ENCODE data around the gene NBL1. TPM values are rescaled to one million over a fixed set of nuclear protein-coding genes. Genes with fewer than 3 reads are reported as not detected.
"Not testable (repeated sequence)": the region's sequence is repeated elsewhere in the genome, so short reads cannot be mapped to it uniquely, and the experiment has no call there.

Gene NBL1
- total RNA-seq, 4 donors from 2014 or later, result 54.1 to 222 (median 71.1) TPM

GRCh38 chr1:19630720-19631395 lies 13.3 kb upstream of the NBL1 start:
- Histone ChIP-seq H3K27me3 (no peaks in the 10 kb centered on the region), H3K4me1 (no peaks in the 10 kb centered on the region), H3K9me3 (no peaks in the 10 kb centered on the region), H3K36me3 (no peaks in the 10 kb centered on the region), H3K4me3 (no peak overlapping the region), H3K27ac (no peak overlapping the region)
- no peak for DNase-seq
- TF ChIP-seq CTCF (IDR thresholded peaks at IDR 0.05) (no peak), POLR2A (IDR thresholded peaks at IDR 0.05) (no peak)
- intact Hi-C loops (cut with DNase I; ENCODE audit: low total_unique reads), result no loop called here

- TF ChIP-seq CTCF (IDR thresholded peaks at IDR 0.05), result no peak
- no peak for TF ChIP-seq POLR2A (IDR thresholded peaks at IDR 0.05)
- no peaks in the 10 kb centered on the region for H3K36me3 ChIP-seq
- H3K4me3 ChIP-seq, result no peak overlapping the region
- no peaks in the 10 kb centered on the region for H3K9me3 ChIP-seq
- H3K27ac ChIP-seq, result no peak overlapping the region
- H3K27me3 ChIP-seq, result no peaks in the 10 kb centered on the region
- H3K4me1 ChIP-seq, result no peaks in the 10 kb centered on the region
- DNase-seq, result no peak
- intact Hi-C loops (cut with DNase I; ENCODE audit: low total_unique reads), result no loop called here
Measured at GRCh38 chr1:19632211-19632610, 11.9 kb upstream of the NBL1 start.

- H3K27me3 ChIP-seq, result no peaks in the 10 kb centered on the region
- intact Hi-C loops (cut with DNase I; ENCODE audit: low total_unique reads), result no loop called here
- H3K4me3 ChIP-seq, result no peak overlapping the region
- no peak overlapping the region for H3K27ac ChIP-seq
- no peak for DNase-seq
- no peaks in the 10 kb centered on the region for H3K4me1 ChIP-seq
- H3K36me3 ChIP-seq, result no peaks in the 10 kb centered on the region
- TF ChIP-seq CTCF (IDR thresholded peaks at IDR 0.05), result no peak
- no peak for TF ChIP-seq POLR2A (IDR thresholded peaks at IDR 0.05)
- H3K9me3 ChIP-seq, result no peaks in the 10 kb centered on the region
Measured at GRCh38 chr1:19633106-19633505, 11.0 kb upstream of the NBL1 start.

- DNase-seq; H3K27me3 ChIP-seq; H3K4me1 ChIP-seq; H3K36me3 ChIP-seq; H3K9me3 ChIP-seq; H3K4me3 ChIP-seq; intact Hi-C loops (cut with DNase I; ENCODE audit: low total_unique reads); H3K27ac ChIP-seq: not testable (repeated sequence)
Measured at GRCh38 chr1:19635064-19635463, 9.0 kb upstream of the NBL1 start.

GRCh38 chr1:19635646-19636045 lies 8.5 kb upstream of the NBL1 start:
- Histone ChIP-seq H3K9me3 (no peaks in the 10 kb centered on the region), H3K4me3 (no peak overlapping the region), H3K27ac (no peak overlapping the region), H3K27me3 (no peaks in the 10 kb centered on the region), H3K36me3 (no peaks in the 10 kb centered on the region), H3K4me1 (no peaks in the 10 kb centered on the region)
- no peak for TF ChIP-seq POLR2A (IDR thresholded peaks at IDR 0.05)
- no peak for TF ChIP-seq CTCF (IDR thresholded peaks at IDR 0.05)
- intact Hi-C loops (cut with DNase I; ENCODE audit: low total_unique reads), result no loop called here
- DNase-seq, result no peak

GRCh38 chr1:19636065-19636464 lies 8.0 kb upstream of the NBL1 start:
- TF ChIP-seq POLR2A (IDR thresholded peaks at IDR 0.05) (no peak), CTCF (IDR thresholded peaks at IDR 0.05) (no peak)
- Histone ChIP-seq H3K27me3 (no peaks in the 10 kb centered on the region), H3K4me3 (no peak overlapping the region), H3K27ac (no peak overlapping the region), H3K9me3 (no peaks in the 10 kb centered on the region), H3K4me1 (no peaks in the 10 kb centered on the region), H3K36me3 (no peaks in the 10 kb centered on the region)
- no peak for DNase-seq
- intact Hi-C loops (cut with DNase I; ENCODE audit: low total_unique reads), result no loop called here

- H3K4me1 ChIP-seq; intact Hi-C loops (cut with DNase I; ENCODE audit: low total_unique reads); DNase-seq; H3K36me3 ChIP-seq; H3K27me3 ChIP-seq; H3K27ac ChIP-seq; H3K4me3 ChIP-seq; H3K9me3 ChIP-seq: not testable (repeated sequence)
Measured at GRCh38 chr1:19636749-19637148, 7.4 kb upstream of the NBL1 start.
